ENCODE data around the gene HMGCS2.

Gene HMGCS2

DNA sequence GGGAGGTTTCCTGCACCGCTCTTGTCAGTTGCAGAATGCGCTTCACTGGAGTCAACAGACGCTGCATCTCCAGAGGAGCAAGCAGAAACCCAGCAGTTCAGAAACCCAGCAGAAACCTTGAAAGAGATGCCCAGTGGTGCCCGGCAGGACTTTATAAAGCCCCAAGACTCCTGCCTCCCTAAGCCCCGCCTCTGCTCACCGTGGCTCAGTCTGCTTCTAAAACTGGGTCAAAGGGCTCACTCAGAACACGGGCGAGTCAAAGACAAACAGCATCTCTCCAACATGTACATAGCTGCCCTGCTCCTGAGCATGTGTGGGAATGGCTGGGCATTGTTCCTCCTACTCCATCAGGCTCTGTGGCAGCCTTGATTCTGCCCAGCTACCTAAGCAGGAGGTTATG lies at the start of gene HMGCS2:
Gene HMGCS2 (minus strand): TSS at position 128 of the 400 bp plus-strand sequence. CDS start 61 bp downstream, at position 67.
- H3K9me3 Mint-ChIP-seq = no peaks in the 10 kb centered on the region
- no peak within 1 kb of the TSS for H3K4me3 Mint-ChIP-seq
- H3K36me3 Mint-ChIP-seq = no peaks in the 10 kb centered on the region
- no peaks in the 10 kb centered on the region for H3K4me1 Mint-ChIP-seq
- no peak for DNase-seq (ENCODE audit: low spot score in 2 of 2)
- no peak within 1 kb of the TSS for H3K27ac Mint-ChIP-seq
- no peak for ATAC-seq (ENCODE audit: low read depth)
- H3K27me3 Mint-ChIP-seq = peaks cover 12% of the 10 kb centered on the region

GRCh38 chr1:119818181-119818580 lies 49.5 kb upstream of the HMGCS2 start:
- Mint-ChIP-seq H3K27ac (no peak overlapping the region), H3K4me1 (peaks cover 2% of the 10 kb centered on the region), H3K36me3 (no peaks in the 10 kb centered on the region), H3K4me3 (no peak overlapping the region), H3K9me3 (no peaks in the 10 kb centered on the region), H3K27me3 (peaks cover 5% of the 10 kb centered on the region)
- DNase-seq (ENCODE audit: low spot score in 2 of 2) (no peak), ATAC-seq (ENCODE audit: low read depth) (no peak)

GRCh38 chr1:119816407-119816806 lies 47.7 kb upstream of the HMGCS2 start:
- H3K36me3 Mint-ChIP-seq = no peaks in the 10 kb centered on the region
- no peak overlapping the region for H3K4me3 Mint-ChIP-seq
- H3K9me3 Mint-ChIP-seq = no peaks in the 10 kb centered on the region
- H3K4me1 Mint-ChIP-seq = peaks cover 2% of the 10 kb centered on the region
- H3K27ac Mint-ChIP-seq = no peak overlapping the region
- DNase-seq (ENCODE audit: low spot score in 2 of 2) (no peak), ATAC-seq (ENCODE audit: low read depth) (no peak)
- H3K27me3 Mint-ChIP-seq = peaks cover 3% of the 10 kb centered on the region

- Mint-ChIP-seq H3K36me3 (no peaks in the 10 kb centered on the region), H3K9me3 (no peaks in the 10 kb centered on the region), H3K4me1 (peaks cover 2% of the 10 kb centered on the region), H3K27me3 (peaks cover 3% of the 10 kb centered on the region), H3K4me3 (no peak overlapping the region), H3K27ac (no peak overlapping the region)
- DNase-seq (ENCODE audit: low spot score in 2 of 2) (no peak), ATAC-seq (ENCODE audit: low read depth) (no peak)
Measured at GRCh38 chr1:119815928-119816327, 47.2 kb upstream of the HMGCS2 start.

DNA sequence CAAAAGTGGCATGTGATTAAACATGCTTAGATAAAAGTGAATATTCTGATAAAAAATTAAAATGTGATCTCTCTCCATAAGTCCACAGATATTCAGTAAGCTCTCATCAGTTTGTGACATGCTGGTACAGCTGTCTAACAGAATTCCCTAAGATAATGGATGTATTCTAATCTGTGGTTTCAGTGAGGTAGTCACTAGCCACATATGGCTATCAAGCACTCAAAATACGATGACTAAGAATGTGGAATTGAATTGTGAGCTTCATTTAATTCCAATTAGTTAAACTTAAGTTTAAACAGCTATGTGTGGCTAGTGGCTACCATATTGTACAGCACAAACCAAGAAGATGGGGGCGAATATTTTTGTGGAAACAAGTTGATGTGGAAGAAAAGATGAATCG lies 46.7 kb upstream of the HMGCS2 start:
- DNase-seq (ENCODE audit: low spot score in 2 of 2) (no peak), ATAC-seq (ENCODE audit: low read depth) (no peak)
- peaks cover 3% of the 10 kb centered on the region for H3K27me3 Mint-ChIP-seq
- no peak overlapping the region for H3K27ac Mint-ChIP-seq
- H3K4me1 Mint-ChIP-seq = peaks cover 2% of the 10 kb centered on the region
- H3K9me3 Mint-ChIP-seq = no peaks in the 10 kb centered on the region
- H3K4me3 Mint-ChIP-seq = no peak overlapping the region
- no peaks in the 10 kb centered on the region for H3K36me3 Mint-ChIP-seq

GRCh38 chr1:119814288-119814687 lies 45.6 kb upstream of the HMGCS2 start:
- ATAC-seq (ENCODE audit: low read depth) (no peak), DNase-seq (ENCODE audit: low spot score in 2 of 2) (no peak)
- Mint-ChIP-seq H3K27me3 (peaks cover 3% of the 10 kb centered on the region), H3K9me3 (no peaks in the 10 kb centered on the region), H3K27ac (no peak overlapping the region), H3K4me1 (peaks cover 2% of the 10 kb centered on the region), H3K36me3 (no peaks in the 10 kb centered on the region), H3K4me3 (no peak overlapping the region)

DNA sequence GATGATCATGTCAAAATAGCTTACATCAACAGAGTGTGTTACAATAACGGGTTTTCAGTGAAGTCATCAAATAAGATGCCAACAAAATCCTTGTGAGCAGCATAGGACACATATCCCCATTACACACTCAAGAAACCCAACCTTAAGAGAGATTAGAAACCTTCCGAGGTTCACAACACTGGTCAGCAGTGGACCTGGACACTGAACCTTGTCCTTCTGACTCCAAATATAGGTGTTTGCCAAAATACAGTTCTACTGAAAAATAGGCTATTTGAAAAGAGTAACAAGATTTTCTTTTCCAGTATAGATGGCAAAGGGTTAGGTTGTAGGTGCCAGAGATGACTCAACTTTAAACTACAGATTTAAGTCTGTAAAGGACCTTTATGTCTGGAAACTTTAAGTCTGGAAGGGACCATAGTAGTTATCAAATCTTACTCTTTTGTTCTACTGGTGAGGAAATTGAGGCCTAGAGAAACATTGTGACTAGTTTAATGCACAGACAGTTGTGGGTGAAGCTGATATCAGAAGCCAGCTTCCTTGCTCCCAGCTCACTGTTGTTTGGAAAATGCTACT lies 43.4 kb upstream of the HMGCS2 start:
- peaks cover 2% of the 10 kb centered on the region for H3K4me1 Mint-ChIP-seq
- H3K27ac Mint-ChIP-seq = no peak overlapping the region
- H3K36me3 Mint-ChIP-seq = no peaks in the 10 kb centered on the region
- H3K9me3 Mint-ChIP-seq = no peaks in the 10 kb centered on the region
- ATAC-seq (ENCODE audit: low read depth) (no peak), DNase-seq (ENCODE audit: low spot score in 2 of 2) (no peak)
- H3K27me3 Mint-ChIP-seq = peaks cover 8% of the 10 kb centered on the region
- no peak overlapping the region for H3K4me3 Mint-ChIP-seq

- Mint-ChIP-seq H3K4me1 (peaks cover 2% of the 10 kb centered on the region), H3K27ac (no peak within 1 kb of the TSS), H3K4me3 (no peak within 1 kb of the TSS), H3K36me3 (no peaks in the 10 kb centered on the region), H3K9me3 (no peaks in the 10 kb centered on the region), H3K27me3 (peaks cover 10% of the 10 kb centered on the region)
- no peak for DNase-seq (ENCODE audit: low spot score in 2 of 2)
- ATAC-seq (ENCODE audit: low read depth) = no peak
Measured at GRCh38 chr1:119811387-119811786, 42.7 kb upstream of the HMGCS2 start, which contains the start of gene REG4. TSS of gene REG4 (minus strand) at chr1:119811460. CDS start at chr1:119808769, 2,691 bp downstream.

DNA sequence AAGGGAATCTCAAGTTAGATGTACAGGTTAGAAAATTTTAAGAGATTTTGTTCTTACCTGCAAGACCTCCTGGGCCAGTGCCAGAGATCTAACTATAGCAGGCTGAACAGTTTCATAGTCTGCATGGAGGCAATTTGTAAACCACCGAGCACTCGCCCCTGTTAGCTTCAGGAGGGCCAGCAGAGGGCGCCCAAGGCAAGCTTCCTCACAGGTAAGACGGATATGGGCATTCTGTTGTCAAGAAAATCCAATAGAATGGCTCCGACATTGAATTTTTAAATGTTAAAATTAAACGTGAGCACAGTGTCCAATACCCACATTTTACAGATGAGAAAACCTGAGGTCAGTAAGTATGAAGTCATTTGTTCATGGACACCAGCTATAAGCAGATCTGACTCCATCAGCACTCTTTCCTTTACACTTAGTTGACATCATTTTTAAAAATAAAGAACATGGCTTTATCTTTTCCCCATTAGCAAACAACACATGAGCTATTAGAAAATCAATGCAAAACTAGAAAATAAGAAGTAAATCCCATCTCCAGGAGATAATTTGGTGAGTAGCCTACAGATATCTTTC lies 40.4 kb upstream of the HMGCS2 start:
- Mint-ChIP-seq H3K4me1 (no peaks in the 10 kb centered on the region), H3K27me3 (peaks cover 13% of the 10 kb centered on the region), H3K27ac (no peak overlapping the region), H3K9me3 (no peaks in the 10 kb centered on the region), H3K4me3 (no peak overlapping the region), H3K36me3 (no peaks in the 10 kb centered on the region)
- peak; percentile 41 to 45 for DNase-seq (ENCODE audit: low spot score in 2 of 2)
- peak; percentile 82 for ATAC-seq (ENCODE audit: low read depth)

DNA sequence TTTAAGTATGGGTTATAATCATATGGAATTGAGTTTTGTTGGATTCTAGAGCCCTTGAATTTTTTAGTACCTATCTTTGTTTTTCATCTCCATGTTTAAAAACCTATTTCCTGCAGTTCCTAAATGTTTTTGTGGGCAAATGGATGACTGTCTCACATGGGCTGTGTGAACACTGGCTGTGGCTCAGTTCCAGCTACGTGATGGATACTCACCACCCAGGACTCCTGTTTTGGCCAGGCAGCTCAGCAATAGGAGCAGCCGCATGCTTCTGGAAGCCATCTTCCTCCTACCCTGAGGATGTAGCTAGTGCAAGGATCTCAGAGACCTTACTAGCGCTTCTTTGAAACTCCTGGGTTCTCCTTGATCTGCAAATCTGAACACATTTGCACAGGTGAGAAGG lies 39.8 kb upstream of the HMGCS2 start:
- H3K4me3 Mint-ChIP-seq = no peak overlapping the region
- no peaks in the 10 kb centered on the region for H3K4me1 Mint-ChIP-seq
- H3K27ac Mint-ChIP-seq = no peak overlapping the region
- ATAC-seq (ENCODE audit: low read depth) (no peak), DNase-seq (ENCODE audit: low spot score in 2 of 2) (no peak)
- peaks cover 11% of the 10 kb centered on the region for H3K27me3 Mint-ChIP-seq
- no peaks in the 10 kb centered on the region for H3K36me3 Mint-ChIP-seq
- no peaks in the 10 kb centered on the region for H3K9me3 Mint-ChIP-seq

- H3K36me3 Mint-ChIP-seq = no peaks in the 10 kb centered on the region
- H3K4me3 Mint-ChIP-seq = no peak overlapping the region
- ATAC-seq (ENCODE audit: low read depth) = no peak
- DNase-seq (ENCODE audit: low spot score in 2 of 2) = no peak
- H3K27ac Mint-ChIP-seq = no peak overlapping the region
- H3K9me3 Mint-ChIP-seq = no peaks in the 10 kb centered on the region
- H3K27me3 Mint-ChIP-seq = peaks cover 11% of the 10 kb centered on the region
- H3K4me1 Mint-ChIP-seq = no peaks in the 10 kb centered on the region
Measured at GRCh38 chr1:119806489-119806888, 37.8 kb upstream of the HMGCS2 start.

- Mint-ChIP-seq H3K36me3 (no peaks in the 10 kb centered on the region), H3K4me1 (no peaks in the 10 kb centered on the region), H3K9me3 (no peaks in the 10 kb centered on the region), H3K27me3 (peaks cover 11% of the 10 kb centered on the region), H3K27ac (no peak overlapping the region), H3K4me3 (no peak overlapping the region)
- DNase-seq (ENCODE audit: low spot score in 2 of 2) (no peak), ATAC-seq (ENCODE audit: low read depth) (no peak)
Measured at GRCh38 chr1:119805746-119806145, 37.0 kb upstream of the HMGCS2 start.

DNA sequence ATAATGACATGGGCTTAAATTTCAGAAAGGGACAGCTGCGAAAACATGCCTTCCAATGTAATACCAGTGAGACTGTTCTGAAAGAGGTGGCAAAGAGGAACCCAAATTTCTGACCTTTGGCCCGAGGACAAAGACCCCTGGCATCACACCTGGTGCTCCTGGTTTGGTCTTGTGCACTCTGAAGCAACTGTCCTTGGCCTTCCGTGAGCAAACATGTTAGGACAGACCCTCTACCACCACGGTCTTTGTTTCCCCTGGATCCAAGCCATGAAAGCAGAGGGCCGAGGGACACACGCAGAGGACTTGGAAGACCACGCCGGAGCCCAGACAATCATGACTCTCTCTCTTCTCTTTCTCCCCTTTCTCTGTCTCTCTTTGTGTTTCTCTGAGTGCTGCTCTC lies 36.5 kb upstream of the HMGCS2 start:
- Mint-ChIP-seq H3K27me3 (peaks cover 11% of the 10 kb centered on the region), H3K4me3 (no peak overlapping the region), H3K4me1 (no peaks in the 10 kb centered on the region), H3K27ac (no peak overlapping the region), H3K9me3 (no peaks in the 10 kb centered on the region), H3K36me3 (no peaks in the 10 kb centered on the region)
- DNase-seq (ENCODE audit: low spot score in 2 of 2) = no peak
- ATAC-seq (ENCODE audit: low read depth) = no peak

GRCh38 chr1:119799599-119800177 lies 31.0 kb upstream of the HMGCS2 start:
- Mint-ChIP-seq H3K4me1 (no peaks in the 10 kb centered on the region), H3K27ac (no peak overlapping the region), H3K27me3 (no peaks in the 10 kb centered on the region), H3K9me3 (no peaks in the 10 kb centered on the region), H3K36me3 (no peaks in the 10 kb centered on the region), H3K4me3 (no peak overlapping the region)
- no peak for DNase-seq (ENCODE audit: low spot score in 2 of 2)
- ATAC-seq (ENCODE audit: low read depth) = no peak

- Mint-ChIP-seq H3K4me3 (no peak overlapping the region), H3K27me3 (no peaks in the 10 kb centered on the region), H3K9me3 (no peaks in the 10 kb centered on the region), H3K27ac (no peak overlapping the region), H3K36me3 (no peaks in the 10 kb centered on the region), H3K4me1 (no peaks in the 10 kb centered on the region)
- DNase-seq (ENCODE audit: low spot score in 2 of 2) (no peak), ATAC-seq (ENCODE audit: low read depth) (no peak)
Measured at GRCh38 chr1:119799003-119799402, 30.3 kb upstream of the HMGCS2 start.

Data from memory B cell (primary cell).